Skeletal muscle cell (primary cell): ENCODE measurements around the gene IQCN.
A peak's percentile ranks its signal among the peaks of the same experiment; 100 is the strongest.

Source experiments
- DNase-seq: peaks from one replicate; pipeline ENCODE4 v3.0.0-alpha.2; 2010; ENCODE audit warnings: low read depth
- H3K4me3 ChIP-seq: 2 replicates; pipeline ENCODE4 v1.5.1; 2011; ENCODE audit warnings: low read depth, mild to moderate bottlenecking, control low read depth, low read length, moderate library complexity

The IQCN gene

GRCh38 chr19:18308051-18308947, 34.0 kb upstream of the IQCN start:
- no peak for DNase-seq
- no peak overlapping the region for H3K4me3 ChIP-seq

GRCh38 chr19:18307271-18307681, 33.0 kb upstream of the IQCN start:
- no peak for DNase-seq
- no peak overlapping the region for H3K4me3 ChIP-seq

- no peak overlapping the region for H3K4me3 ChIP-seq
- DNase-seq = no peak
Measured at GRCh38 chr19:18306888-18307260, 32.6 kb upstream of the IQCN start.

GRCh38 chr19:18306209-18306887, 32.1 kb upstream of the IQCN start:
- H3K4me3 ChIP-seq = no peak overlapping the region
- no peak for DNase-seq

- peak; percentile 67 for DNase-seq
- H3K4me3 ChIP-seq = peak overlapping the region; percentile 37
Measured at GRCh38 chr19:18304458-18305310, 30.4 kb upstream of the IQCN start.

- H3K4me3 ChIP-seq = no peak overlapping the region
- DNase-seq = no peak
Measured at GRCh38 chr19:18304208-18304457, 29.9 kb upstream of the IQCN start.

- no peak for DNase-seq
- no peak overlapping the region for H3K4me3 ChIP-seq
Measured at GRCh38 chr19:18301718-18302111, 27.5 kb upstream of the IQCN start.

- H3K4me3 ChIP-seq = no peak overlapping the region
- no peak for DNase-seq
Measured at GRCh38 chr19:18300930-18301717, 26.9 kb upstream of the IQCN start.

GRCh38 chr19:18299654-18300053, 25.4 kb upstream of the IQCN start:
- DNase-seq = no peak
- H3K4me3 ChIP-seq = no peak overlapping the region

- DNase-seq = no peak
- no peak overlapping the region for H3K4me3 ChIP-seq
Measured at GRCh38 chr19:18298601-18299000, 24.3 kb upstream of the IQCN start.

GRCh38 chr19:18297308-18297707, 23.1 kb upstream of the IQCN start:
- H3K4me3 ChIP-seq = no peak overlapping the region

GRCh38 chr19:18295034-18295451, 20.8 kb upstream of the IQCN start:
- no peak for DNase-seq

More at GRCh38 chr19:18297308-18297707, 23.1 kb upstream of the IQCN start:
- no peak for DNase-seq

GRCh38 chr19:18294467-18294864, 20.2 kb upstream of the IQCN start:
- H3K4me3 ChIP-seq = no peak overlapping the region
- no peak for DNase-seq

More at GRCh38 chr19:18295034-18295451, 20.8 kb upstream of the IQCN start:
- H3K4me3 ChIP-seq = no peak overlapping the region

GRCh38 chr19:18293642-18294466, 19.6 kb upstream of the IQCN start:
- no peak for DNase-seq
- no peak overlapping the region for H3K4me3 ChIP-seq

- no peak for DNase-seq
Measured at GRCh38 chr19:18292810-18293641, 18.8 kb upstream of the IQCN start.

GRCh38 chr19:18292462-18292809, 18.2 kb upstream of the IQCN start:
- DNase-seq = no peak
- H3K4me3 ChIP-seq = peak overlapping the region; percentile 56

More at GRCh38 chr19:18292810-18293641, 18.8 kb upstream of the IQCN start:
- H3K4me3 ChIP-seq = peak overlapping the region; percentile 56

GRCh38 chr19:18291590-18292461, 17.6 kb upstream of the IQCN start:
- DNase-seq = no peak
- H3K4me3 ChIP-seq = peak overlapping the region; percentile 56
